NCI-H128 (cell line): ENCODE data around the gene CNTNAP2.
"Not testable (repeated sequence)": the region's sequence is repeated elsewhere in the genome, so short reads cannot be mapped to it uniquely, and the experiment has no call there.

Source experiments
- DNase-seq: peaks from one replicate; lab custom pipeline; 2025; ENCODE audit not compliant: unreplicated experiment; lab: John Stamatoyannopoulos, UW

The CNTNAP2 gene

DNA sequence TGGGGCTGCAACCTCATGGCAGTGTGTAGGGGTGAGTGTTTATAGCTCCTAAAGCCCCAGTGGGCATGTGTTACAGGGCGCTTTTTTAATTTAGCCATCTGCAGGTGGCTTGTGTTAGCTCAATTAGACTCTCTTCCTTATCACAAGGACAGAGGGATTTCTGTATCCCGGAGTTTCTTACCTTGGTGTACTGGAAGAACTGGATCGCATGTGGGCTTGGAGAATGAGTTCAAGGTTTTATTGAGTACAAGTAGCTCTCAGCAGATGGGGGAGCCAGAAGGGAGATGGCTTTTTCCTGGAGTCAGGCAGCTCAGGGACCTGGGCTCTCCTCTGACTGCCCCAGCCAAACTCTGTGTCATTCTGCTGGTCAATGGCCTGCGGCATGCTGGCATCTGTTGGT, 2320.4 kb downstream of the CNTNAP2 start:
- no peak for DNase-seq

DNA sequence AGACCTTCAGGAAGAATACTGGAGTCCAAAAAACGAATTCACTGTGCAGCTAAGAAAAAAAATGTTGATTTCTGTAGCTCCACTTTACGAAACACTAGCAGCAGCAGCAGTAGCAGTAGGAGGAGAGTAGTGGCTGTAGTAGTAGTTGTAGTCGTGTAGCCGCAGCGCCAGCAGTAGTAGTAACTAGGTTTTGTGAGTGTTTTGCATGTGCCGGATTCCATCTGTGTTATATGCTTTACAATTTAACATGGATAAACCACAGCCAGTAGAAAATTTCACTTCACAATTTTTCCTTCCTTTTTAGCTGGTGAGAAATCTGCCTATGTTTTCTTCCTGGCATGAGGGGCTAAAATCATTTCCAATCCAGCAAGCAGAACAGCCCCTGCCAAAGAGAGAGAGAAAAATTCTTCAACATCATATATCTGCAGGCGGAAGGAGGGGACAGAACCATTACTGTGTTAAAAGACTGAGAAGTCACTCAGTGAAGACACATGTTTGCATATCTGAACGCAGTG, 2325.6 kb downstream of the CNTNAP2 start:
- no peak for DNase-seq

DNA sequence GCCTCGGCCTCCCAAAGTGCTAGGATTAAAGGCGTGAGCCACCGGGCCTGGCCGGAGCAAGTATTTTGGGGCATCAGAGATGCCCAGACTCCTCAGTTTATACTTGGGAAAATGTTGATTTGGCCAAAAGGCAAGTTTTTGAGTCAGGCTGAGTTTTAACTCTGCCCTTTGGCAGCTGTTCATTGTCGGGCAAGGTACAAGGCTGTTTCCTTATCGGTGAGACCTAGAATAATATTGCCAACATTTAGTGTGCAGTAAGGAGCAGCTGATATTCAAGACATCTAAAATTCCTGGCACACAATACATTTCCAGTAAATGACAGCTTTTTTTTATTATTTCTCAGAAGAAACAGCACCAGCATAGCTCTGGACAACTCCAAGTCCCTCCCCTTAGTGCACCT, 2326.3 kb downstream of the CNTNAP2 start:
- DNase-seq, result no peak

DNA sequence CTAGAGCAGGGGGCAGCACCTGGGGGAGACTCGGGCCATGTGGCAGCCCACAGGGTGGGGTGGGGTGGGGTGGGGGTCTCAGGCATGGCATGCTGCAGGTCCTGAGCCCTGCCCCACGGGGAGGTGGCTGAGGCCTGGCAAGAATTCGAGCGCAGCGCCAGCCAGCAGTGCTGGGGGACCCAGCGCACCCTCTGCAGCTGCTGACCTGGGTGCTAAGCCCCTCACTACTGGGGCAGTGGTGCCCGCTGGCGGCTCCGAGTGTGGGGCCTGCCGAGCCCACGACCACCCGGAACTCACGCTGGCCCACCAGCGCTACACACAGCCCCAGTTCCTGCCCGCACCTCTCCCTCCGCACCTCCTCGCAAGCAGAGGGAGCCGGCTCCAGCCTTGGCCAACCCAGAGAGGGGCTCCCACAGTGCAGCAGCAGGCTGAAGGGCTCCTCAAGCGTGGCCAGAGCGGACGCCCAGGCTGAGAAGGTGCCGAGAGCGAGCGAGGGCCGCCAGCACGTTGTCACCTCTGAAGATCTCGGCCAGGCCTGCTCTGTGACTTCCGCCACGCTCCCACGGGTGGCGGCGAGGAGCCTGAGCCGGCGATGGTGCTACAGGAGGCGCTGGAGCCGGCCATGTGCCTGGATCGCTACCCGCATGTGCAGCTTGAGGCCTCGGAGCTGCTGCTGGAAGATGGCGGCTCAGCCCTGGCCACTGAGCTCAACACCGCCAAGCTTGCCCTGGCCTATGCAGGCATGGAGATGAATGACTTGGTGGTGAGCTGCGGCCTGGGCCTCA, 2328.9 kb downstream of the CNTNAP2 start:
- DNase-seq, result no peak

DNA sequence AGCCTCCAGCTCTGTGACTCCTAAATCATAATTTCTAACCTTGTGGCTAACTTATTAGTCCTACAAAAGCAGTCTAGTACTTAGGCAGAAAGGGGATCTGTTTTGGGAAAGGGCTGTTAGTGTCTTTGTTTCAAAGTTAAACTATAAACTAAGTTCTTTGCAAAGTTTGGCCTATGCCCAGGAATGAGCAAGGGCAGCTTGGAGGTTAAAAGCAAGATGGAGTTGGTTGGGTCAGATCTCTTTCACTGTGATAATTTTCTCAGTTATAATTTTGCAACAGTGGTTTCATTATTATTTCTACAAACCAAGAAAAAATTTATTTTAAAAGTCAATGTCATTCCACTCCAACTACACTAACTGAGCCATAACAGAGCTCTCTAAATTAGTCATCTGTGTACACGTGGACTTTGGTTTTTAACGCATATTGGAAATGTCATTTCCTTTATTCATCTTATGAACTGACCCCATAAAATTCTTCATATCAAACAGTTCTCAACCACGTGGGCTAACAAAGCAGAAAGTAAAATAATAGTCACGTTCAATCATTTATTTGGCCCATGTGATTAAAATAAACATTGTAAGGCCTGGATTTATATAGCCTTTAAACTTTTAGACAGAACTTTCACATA, 2330.7 kb downstream of the CNTNAP2 start:
- no peak for DNase-seq

DNA sequence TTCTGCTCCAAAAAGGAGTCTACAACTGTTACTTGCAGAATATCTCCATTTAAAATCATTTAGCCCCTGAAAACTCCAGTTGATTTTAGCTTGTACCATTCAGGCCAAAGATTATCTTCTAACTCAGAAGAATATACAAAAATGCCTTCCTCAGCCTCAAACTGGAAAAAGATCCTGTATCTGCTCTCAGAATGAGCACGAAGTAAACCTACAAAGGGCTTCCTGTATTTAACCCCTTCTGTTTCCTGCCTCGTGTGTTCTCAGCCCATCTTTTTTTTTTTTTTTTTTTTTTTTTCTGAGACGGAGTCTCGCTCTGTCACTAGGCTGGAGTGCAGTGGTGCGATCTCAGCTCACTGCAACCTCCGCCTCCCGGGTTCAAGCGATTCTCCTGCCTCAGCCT, 2334.9 kb downstream of the CNTNAP2 start:
- not testable (repeated sequence) for DNase-seq

DNA sequence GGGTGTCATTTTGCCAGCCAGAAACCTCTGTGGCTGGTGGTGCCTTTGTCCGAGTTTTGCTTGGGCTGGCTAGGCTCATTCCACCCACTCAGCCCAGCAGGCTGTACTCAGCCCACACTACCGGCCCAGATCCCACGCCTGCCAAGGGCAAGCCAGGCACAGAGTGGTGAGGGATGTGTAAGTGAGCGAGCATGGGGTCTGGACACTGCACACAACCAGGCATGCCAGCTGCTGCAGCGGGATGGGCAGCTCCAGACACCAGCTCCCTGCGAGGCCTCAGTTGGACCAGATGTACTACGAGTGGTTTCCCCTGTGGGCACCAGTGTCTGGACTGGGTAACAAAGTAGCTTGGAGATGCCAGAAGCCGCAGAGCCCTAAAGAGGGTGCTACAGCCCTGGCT, 2339.8 kb downstream of the CNTNAP2 start:
- no peak for DNase-seq

DNA sequence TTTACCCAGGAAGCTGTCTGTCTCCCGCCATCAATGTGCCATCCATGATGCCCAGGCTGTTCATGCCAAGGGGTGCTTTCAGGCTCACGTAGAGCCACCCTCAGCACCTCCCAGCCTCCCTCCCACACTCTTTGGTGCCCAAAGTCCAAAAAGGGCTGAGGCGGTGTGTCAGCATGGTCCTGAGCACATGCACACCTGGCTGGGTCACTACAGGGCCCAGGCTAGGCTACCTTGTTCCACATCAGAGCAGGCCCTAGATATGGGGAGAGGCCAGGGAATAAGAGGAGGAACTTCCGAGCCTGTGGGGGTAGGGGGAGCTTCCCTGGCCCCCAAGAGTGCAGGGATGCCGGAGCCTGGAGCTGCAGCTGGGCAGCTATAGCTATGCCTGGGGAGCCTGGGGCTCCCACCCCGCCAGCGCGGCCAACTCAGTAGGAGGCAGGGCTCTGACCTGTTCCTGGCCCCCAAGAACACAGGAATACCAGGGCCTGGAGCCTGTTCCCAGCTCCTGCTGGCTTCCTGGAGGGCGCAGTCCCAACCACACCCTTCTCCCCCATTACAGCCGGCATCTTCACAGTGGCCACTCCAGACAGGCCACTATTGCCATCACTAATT, 2340.8 kb downstream of the CNTNAP2 start:
- no peak for DNase-seq

DNA sequence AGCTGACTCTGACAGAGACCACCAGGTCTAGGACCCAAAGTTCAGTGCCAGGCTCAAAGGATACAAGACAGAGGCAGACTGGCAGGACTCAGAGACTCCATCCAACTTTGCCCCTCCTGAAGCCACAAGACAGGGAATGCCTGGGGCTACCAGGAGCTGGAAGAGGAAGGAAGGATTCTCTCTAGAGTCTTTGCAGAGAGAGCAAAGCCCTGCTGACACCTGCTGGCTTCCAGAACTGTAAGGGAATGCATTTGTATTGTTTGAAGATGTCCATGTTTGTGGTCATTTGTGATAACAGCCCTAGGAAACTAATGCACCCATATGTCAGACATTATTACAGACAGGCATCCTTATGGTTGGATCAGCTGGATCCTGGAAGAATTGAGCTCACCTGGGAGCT, 2341.7 kb downstream of the CNTNAP2 start:
- no peak for DNase-seq

DNA sequence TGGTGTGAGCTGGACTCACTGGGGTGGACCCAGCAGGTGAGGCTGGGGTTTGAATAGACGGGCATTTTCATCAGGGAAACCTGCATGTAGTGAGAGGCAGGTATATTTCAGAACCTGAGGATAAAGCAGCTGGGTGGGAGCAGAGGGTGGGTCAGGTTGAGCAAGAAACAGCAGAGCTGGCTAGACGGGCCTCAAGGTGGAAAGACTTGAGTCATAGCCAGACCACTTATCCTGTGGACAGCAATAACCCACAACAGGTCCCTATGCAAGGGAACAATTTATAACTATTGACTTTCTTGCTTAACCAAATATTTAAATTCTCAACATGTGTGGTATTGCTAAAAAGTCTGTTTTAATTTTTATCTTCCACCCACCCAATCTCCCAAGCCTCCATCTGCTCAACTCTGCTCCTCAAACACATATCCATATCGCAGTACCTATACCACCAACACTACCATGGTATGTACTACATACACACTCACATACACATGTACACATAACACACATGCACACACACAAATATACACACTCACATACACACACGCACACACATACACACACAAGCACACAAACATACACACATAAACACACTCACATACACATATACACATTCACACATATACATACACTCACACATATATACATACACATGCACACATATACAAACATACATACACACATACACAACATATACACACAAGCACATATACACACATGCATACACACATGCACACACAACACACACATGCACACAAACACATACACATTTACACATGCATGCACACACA, 2345.0 kb downstream of the CNTNAP2 start:
- no peak for DNase-seq

DNA sequence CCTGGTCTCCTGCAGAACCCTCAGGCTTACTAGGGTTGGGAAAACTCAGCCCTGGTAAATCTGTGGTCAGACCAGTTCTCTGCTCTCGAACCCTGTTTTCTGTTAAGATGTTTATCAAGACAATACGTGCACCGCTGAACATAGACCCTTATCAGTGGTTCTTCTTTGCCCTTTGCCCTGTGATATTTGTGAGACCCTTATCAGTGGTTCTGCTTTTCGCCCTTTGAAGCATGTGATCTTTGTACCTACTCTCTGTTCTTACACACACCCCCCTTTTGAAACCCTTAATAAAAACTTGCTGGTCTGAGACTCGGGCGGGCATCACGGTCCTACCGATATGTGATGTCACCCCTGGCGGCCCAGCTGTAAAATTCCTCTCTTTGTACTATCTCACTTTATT, 2346.2 kb downstream of the CNTNAP2 start:
- not testable (repeated sequence) for DNase-seq

DNA sequence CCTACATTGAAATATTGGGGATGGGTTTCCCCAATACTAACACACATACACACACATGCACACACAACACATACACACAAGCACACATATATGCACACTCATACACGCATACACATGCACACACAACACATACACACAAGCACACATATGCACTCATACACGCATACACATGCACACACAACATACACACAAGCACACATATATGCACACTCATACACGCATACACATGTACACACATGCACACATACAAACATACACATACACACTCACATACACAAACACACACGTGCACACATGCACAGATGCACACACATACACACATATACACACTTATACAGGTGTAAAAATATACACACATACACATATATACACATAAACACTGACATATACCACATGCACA, 2346.6 kb downstream of the CNTNAP2 start:
- DNase-seq, result no peak

DNA sequence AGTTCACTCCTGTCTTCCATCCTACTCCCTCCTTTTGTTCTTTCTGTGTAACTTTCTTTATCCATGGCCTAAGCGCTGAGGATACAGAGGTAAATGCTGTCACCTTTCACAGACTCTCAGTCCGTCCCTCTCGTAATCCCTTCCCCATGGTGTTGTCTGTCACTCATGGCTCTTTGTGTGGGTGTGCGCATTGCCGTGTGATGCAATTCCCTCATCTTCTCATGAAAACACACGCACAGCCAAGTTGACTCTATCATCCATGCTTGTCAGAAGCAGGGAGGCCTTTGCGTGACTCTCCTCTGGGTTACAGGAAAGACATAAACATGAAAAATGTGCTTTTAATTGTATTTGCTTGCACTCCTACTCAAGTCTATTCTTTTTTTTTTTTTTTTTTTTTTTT, 2348.3 kb downstream of the CNTNAP2 start:
- DNase-seq, result no peak

DNA sequence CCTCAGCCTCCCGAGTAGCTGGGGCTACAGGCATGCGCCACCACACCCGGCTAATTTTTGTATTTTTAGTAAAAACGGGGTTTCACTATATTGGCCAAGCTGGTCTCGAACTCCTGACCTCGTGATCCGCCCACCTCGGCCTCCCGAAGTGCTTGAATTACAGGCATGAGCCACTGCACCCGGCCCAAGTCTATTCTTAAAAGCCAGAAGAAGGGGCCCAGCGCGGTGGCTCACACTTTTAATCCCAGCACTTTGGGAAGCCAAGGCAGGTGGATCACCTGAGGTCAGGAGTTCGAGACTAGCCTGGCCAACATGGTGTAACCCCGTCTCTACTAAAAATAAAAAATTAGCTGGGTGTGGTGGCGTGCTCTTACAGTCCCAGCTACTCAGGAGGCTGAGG, 2348.8 kb downstream of the CNTNAP2 start:
- DNase-seq, result not testable (repeated sequence)

DNA sequence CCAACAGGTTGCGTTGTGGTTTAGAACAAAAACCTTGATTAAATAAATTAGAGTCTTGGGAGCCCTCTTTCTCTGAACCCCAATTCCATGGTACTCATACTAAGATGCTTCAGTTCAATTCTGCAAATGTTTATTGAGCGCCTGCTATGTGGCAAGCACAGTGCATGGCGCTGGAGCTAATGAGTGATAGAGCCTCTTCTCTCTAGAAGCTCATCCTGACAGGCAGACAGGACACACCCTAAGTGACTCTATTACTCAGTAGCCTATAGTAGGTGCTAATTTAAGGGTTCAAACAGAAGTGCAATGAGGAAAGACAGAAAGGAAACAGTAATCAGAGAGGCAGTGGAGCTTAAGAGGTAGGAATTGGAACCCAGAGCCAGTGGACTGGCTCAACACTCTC, 2349.5 kb downstream of the CNTNAP2 start:
- no peak for DNase-seq

DNA sequence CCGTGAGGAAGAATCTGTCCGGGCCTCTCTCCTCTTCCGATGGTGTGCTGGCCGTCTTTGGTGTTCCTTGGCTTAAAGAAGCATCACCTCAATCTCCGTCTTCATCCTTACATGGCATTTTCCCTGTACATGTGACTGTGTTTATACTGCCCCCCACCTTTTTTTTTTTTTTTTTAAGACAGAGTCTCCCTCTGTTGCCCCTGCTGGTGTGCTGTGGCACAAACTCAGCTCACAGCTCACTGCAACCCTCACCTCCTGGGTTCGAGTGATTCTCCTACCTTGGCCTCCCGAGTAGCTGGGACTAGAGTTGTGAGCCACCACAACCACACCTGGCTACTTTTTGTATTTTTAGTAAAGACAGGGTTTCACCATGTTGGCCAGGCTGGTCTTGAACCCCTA, 2352.1 kb downstream of the CNTNAP2 start:
- no peak for DNase-seq
